Panc1 (cell line): ENCODE results near the gene RPS3. TPM values are rescaled to one million over a fixed set of nuclear protein-coding genes. Genes with fewer than 3 reads are reported as not detected.

ENCODE experiments used
- ATAC-seq: fragments of 200-7000 bp; cut with Tn5 transposase; 2 replicates; pipeline ENCODE4 v1.9.1; 2020; ENCODE audit warnings: mild to moderate bottlenecking, moderate library complexity
- BruUV-seq: library from RNA; stranded (reverse); fragments of 400-500 nt; replicated peaks from 2 replicates; lab custom pipeline; 2021; lab: Mats Ljungman, UMichigan
- CTCF ChIA-PET: fragments of 300-600 bp; sonication (Branson Sonifier 250); formaldehyde crosslinking; loops from one replicate; lab custom pipeline; 2022; ENCODE audit warnings: antibody characterized with exemption; lab: Charles Lee
- POLR2A ChIA-PET: fragments of 300-600 bp; sonication (Branson Sonifier 250); formaldehyde crosslinking; loops from one replicate; lab custom pipeline; 2022; ENCODE audit warnings: antibody characterized with exemption; lab: Charles Lee
- DNase-seq: peaks from one replicate; pipeline ENCODE4 v3.0.0-alpha.2; 2010; ENCODE audit warnings: low read depth, low spot score
- H3K27ac ChIP-seq: 2 replicates; pipeline ENCODE4 v1.5.1; 2011; ENCODE audit warnings: mild to moderate bottlenecking, low read length, inconsistent platforms
- H3K27me3 ChIP-seq: fragments of 200-500 bp; sonication (Bioruptor generic); 2 replicates; pipeline ENCODE4 v1.6.0; 2014; ENCODE audit warnings: low read length, inconsistent platforms; ENCODE audit not compliant: control insufficient read depth, insufficient read depth
- H3K36me3 ChIP-seq: fragments of 200-500 bp; sonication (Bioruptor generic); 2 replicates; pipeline ENCODE4 v1.5.1; 2014; ENCODE audit warnings: inconsistent platforms, mild to moderate bottlenecking, low read length, moderate library complexity; ENCODE audit not compliant: control insufficient read depth, insufficient read depth
- H3K4me1 ChIP-seq: 2 replicates; pipeline ENCODE4 v1.5.1; 2011; ENCODE audit warnings: inconsistent platforms, mild to moderate bottlenecking, low read length, moderate library complexity; ENCODE audit not compliant: control insufficient read depth, insufficient read depth
- H3K4me3 ChIP-seq, 2 experiments: 2 replicates each; pipeline ENCODE4 v1.5.1; 2011 to 2012; ENCODE audit warnings: low read depth in 2 of 2, low read length in 2 of 2, mild to moderate bottlenecking in 2 of 2, inconsistent platforms in 1 of 2, moderate library complexity in 1 of 2
- H3K9me3 ChIP-seq: fragments of 200-500 bp; sonication (Bioruptor generic); 2 replicates; pipeline ENCODE4 v1.5.1; 2014; ENCODE audit warnings: low read depth, mild to moderate bottlenecking, inconsistent platforms, low read length, moderate library complexity; ENCODE audit not compliant: control insufficient read depth, insufficient read depth
- CTCF ChIP-seq: fragments of 450-650 bp; IDR thresholded peaks from 2 replicates; pipeline ENCODE4 v1.5.1; 2017; ENCODE audit warnings: mild to moderate bottlenecking
- POLR2AphosphoS5 ChIP-seq: IDR thresholded peaks from 2 replicates; pipeline ENCODE4 v1.6.1; 2012; ENCODE audit warnings: mild to moderate bottlenecking, low read depth, low read length, moderate library complexity
- REST ChIP-seq, 2 experiments: IDR thresholded peaks; 2 replicates each; pipeline ENCODE4 v1.6.1; 2011 to 2012; ENCODE audit warnings: low read depth in 2 of 2, control low read depth in 1 of 2, low read length in 1 of 2, mild to moderate bottlenecking in 1 of 2, moderate library complexity in 1 of 2; ENCODE audit not compliant: insufficient read depth in 1 of 2
- SIN3A ChIP-seq: IDR thresholded peaks from 2 replicates; pipeline ENCODE4 v1.6.1; 2012; ENCODE audit warnings: low read depth, mild to moderate bottlenecking, low read length, moderate library complexity, borderline replicate concordance; ENCODE audit not compliant: insufficient read depth
- TCF7L2 ChIP-seq: IDR thresholded peaks from 2 replicates; pipeline ENCODE4 v1.6.1; 2011; ENCODE audit warnings: mild to moderate bottlenecking, low read depth, low read length, inconsistent platforms
- in situ Hi-C: cut with HindIII; loops from 2 replicates; pipeline ENCODE4 v1.10.0; 2016; ENCODE audit warnings: low sequenced_read_pairs, low pct_unique_long_range_greater_than_20kb
- intact Hi-C: fragments of 100-400 bp; cut with micrococcal nuclease; formaldehyde crosslinking; loops from one replicate; pipeline ENCODE4 v1.10.0; 2022; ENCODE audit not compliant: unreplicated experiment
- total RNA-seq: library from RNA; stranded (reverse); gene quantifications from one replicate; pipeline ENCODE4 v1.2.1, GENCODE V29; 2021; ENCODE audit not compliant: unreplicated experiment

The RPS3 gene
- total RNA-seq, 1 experiment from 2014 or later: 2,945 TPM

- H3K4me3 ChIP-seq: no peak overlapping the region
- ATAC-seq (no peak), DNase-seq (no peak)
- TF ChIP-seq CTCF (no peak), REST (IDR thresholded peaks at IDR 0.05; ENCODE audit: insufficient read depth in 1 of 2, low read depth in 2 of 2, low read length in 1 of 2) (no peak), TCF7L2 (no peak), POLR2AphosphoS5 (no peak), SIN3A (no peak)
- no peaks in the 10 kb centered on the region for H3K36me3 ChIP-seq
- H3K9me3 ChIP-seq: no peaks in the 10 kb centered on the region
- 0 out of 2 replicates have a peak, but pooled peaks cover 3% of the 10 kb centered on the region for H3K27me3 ChIP-seq
- intact Hi-C loops: no loop called here
- in situ Hi-C loops: no loop called here
- H3K27ac ChIP-seq: no peak overlapping the region
- CTCF ChIA-PET: no interaction called here
- no peaks in the 10 kb centered on the region for H3K4me1 ChIP-seq
- POLR2A ChIA-PET: no interaction called here
- BruUV-seq: no TSS peak
Measured at GRCh38 chr11:75449776-75450175, 50.5 kb downstream of the RPS3 start.

- Histone ChIP-seq H3K27me3 (0 out of 2 replicates have a peak, but pooled peaks cover 3% of the 10 kb centered on the region), H3K9me3 (no peaks in the 10 kb centered on the region), H3K27ac (no peak overlapping the region), H3K36me3 (no peaks in the 10 kb centered on the region), H3K4me3 (no peak overlapping the region), H3K4me1 (no peaks in the 10 kb centered on the region)
- in situ Hi-C loops: no loop called here
- intact Hi-C loops: no loop called here
- DNase-seq (no peak), ATAC-seq (no peak)
- BruUV-seq: no TSS peak
- no peak for TF ChIP-seq CTCF
- TF ChIP-seq SIN3A: no peak
- no peak for TF ChIP-seq REST (IDR thresholded peaks at IDR 0.05; ENCODE audit: insufficient read depth in 1 of 2, low read depth in 2 of 2, low read length in 1 of 2)
- no peak for TF ChIP-seq POLR2AphosphoS5
- no peak for TF ChIP-seq TCF7L2
- CTCF ChIA-PET: no interaction called here
- POLR2A ChIA-PET: no interaction called here
Measured at GRCh38 chr11:75450236-75450635, 50.9 kb downstream of the RPS3 start.
